H1 (cell line): ENCODE results near the gene SLC34A1. TPM values are rescaled to one million over a fixed set of nuclear protein-coding genes. Genes with fewer than 3 reads are reported as not detected.

Source experiments
- CTCF ChIA-PET: fragments of 300-600 bp; sonication (Branson Sonifier 250); formaldehyde crosslinking; loops from one replicate; lab custom pipeline; 2021; ENCODE audit not compliant: partially characterized antibody; lab: Charles Lee
- POLR2A ChIA-PET: fragments of 300-600 bp; sonication (Branson Sonifier 250); formaldehyde crosslinking; loops from one replicate; lab custom pipeline; 2021; ENCODE audit warnings: inconsistent platforms; ENCODE audit not compliant: partially characterized antibody; lab: Charles Lee
- DNase-seq, 2 experiments: peaks; one replicate each; pipeline versions ENCODE4 v3.0.0 to v3.0.0-alpha.2; 2010 to 2022; ENCODE audit warnings: low spot score in 2 of 2, low read depth in 1 of 2, mixed read lengths in 1 of 2
- FAIRE-seq: peaks from 2 replicates; lab custom pipeline; 2011; peaks lifted over from hg19 to GRCh38; lab: Jason Lieb, UNC
- H2AFZ ChIP-seq: 2 replicates; pipeline ENCODE4 v1.8.1; 2012; ENCODE audit warnings: low read length, inconsistent platforms
- H2AK5ac ChIP-seq: 2 replicates; pipeline ENCODE4 v1.6.1; 2013; ENCODE audit warnings: low read depth, low read length
- H2BK120ac ChIP-seq: replicated peaks from 2 replicates; pipeline ENCODE3; 2013; ENCODE audit warnings: low read depth, low read length, inconsistent platforms
- H2BK12ac ChIP-seq: 2 replicates; pipeline ENCODE4 v1.6.1; 2013; ENCODE audit warnings: low read depth, low read length
- H2BK15ac ChIP-seq: 2 replicates; pipeline ENCODE4 v1.6.1; 2013; ENCODE audit warnings: low read length
- H2BK20ac ChIP-seq: 2 replicates; pipeline ENCODE4 v1.6.1; 2013; ENCODE audit warnings: low read length
- H2BK5ac ChIP-seq: 2 replicates; pipeline ENCODE4 v1.6.1; 2013; ENCODE audit warnings: low read depth, low read length
- H3K14ac ChIP-seq: 2 replicates; pipeline ENCODE4 v1.6.1; 2013; ENCODE audit warnings: inconsistent platforms; ENCODE audit not compliant: insufficient read length
- H3K18ac ChIP-seq: 2 replicates; pipeline ENCODE4 v1.6.1; 2013; ENCODE audit warnings: low read length; ENCODE audit errors: extremely low read depth
- H3K23ac ChIP-seq: 2 replicates; pipeline ENCODE4 v1.6.1; 2013; ENCODE audit warnings: inconsistent platforms; ENCODE audit not compliant: insufficient read length
- H3K23me2 ChIP-seq: 2 replicates; pipeline ENCODE4 v1.6.1; 2013; ENCODE audit warnings: low read depth, low read length
- H3K27ac ChIP-seq: 2 replicates; pipeline ENCODE4 v1.6.1; 2011; ENCODE audit warnings: low read depth, low read length, inconsistent platforms
- H3K27me3 ChIP-seq, 4 experiments: replicated peaks in 1 of 4; 1 replicate in 1 of 4; 2 replicates in 3 of 4; pipeline versions ENCODE4 v1.6.1 to v1.8.1; 2011 to 2013; ENCODE audit warnings: low read length in 3 of 4, mild to moderate bottlenecking in 3 of 4, inconsistent platforms in 2 of 4, mixed read lengths in 2 of 4, moderate library complexity in 1 of 4; ENCODE audit not compliant: control insufficient read depth in 3 of 4, insufficient read depth in 3 of 4; ENCODE audit errors: extremely low read depth in 1 of 4
- H3K36me3 ChIP-seq, 4 experiments: 2 replicates each; pipeline versions ENCODE4 v1.6.1 to v1.8.1; 2011 to 2013; ENCODE audit warnings: mild to moderate bottlenecking in 4 of 4, low read length in 3 of 4, moderate library complexity in 2 of 4, control low read depth in 1 of 4, inconsistent platforms in 1 of 4; ENCODE audit not compliant: insufficient read depth in 4 of 4, control insufficient read depth in 2 of 4
- H3K4ac ChIP-seq: replicated peaks from 2 replicates; pipeline ENCODE3; 2013; ENCODE audit warnings: low read length, low read depth, mixed read lengths, inconsistent platforms; ENCODE audit not compliant: insufficient read length
- H3K4me1 ChIP-seq, 4 experiments: replicated peaks in 1 of 4; 1 replicate in 1 of 4; 2 replicates in 3 of 4; pipeline versions ENCODE4 v1.6.1 to v1.8.1; 2011 to 2013; ENCODE audit warnings: low read length in 3 of 4, inconsistent platforms in 2 of 4, mixed read lengths in 1 of 4; ENCODE audit not compliant: insufficient read depth in 4 of 4, control insufficient read depth in 3 of 4
- H3K4me2 ChIP-seq, 2 experiments: 2 replicates each; pipeline versions ENCODE4 v1.6.1 to v1.8.1; 2011 to 2013; ENCODE audit warnings: low read depth in 2 of 2, low read length in 2 of 2, control low read depth in 1 of 2, inconsistent platforms in 1 of 2, mild to moderate bottlenecking in 1 of 2; ENCODE audit not compliant: insufficient read depth in 1 of 2
- H3K4me3 ChIP-seq, 4 experiments: fragments of 200-600, 300-600 bp in 1 of 4; sonication (generic), shearing (Covaris generic), sonication (Bioruptor Twin) in 1 of 4; 2 replicates each; pipeline versions ENCODE4 v1.5.1 to v1.8.1; 2011 to 2016; ENCODE audit warnings: low read length in 4 of 4, low read depth in 3 of 4, control low read depth in 2 of 4, inconsistent platforms in 2 of 4, mild to moderate bottlenecking in 2 of 4, mixed read lengths in 1 of 4, moderate library complexity in 1 of 4; ENCODE audit not compliant: insufficient read depth in 2 of 4; ENCODE audit errors: extremely low read depth in 1 of 4
- H3K56ac ChIP-seq: replicated peaks from 2 replicates; pipeline ENCODE3; 2013; ENCODE audit warnings: low read depth, mild to moderate bottlenecking, mixed read lengths, low read length, inconsistent platforms; ENCODE audit not compliant: insufficient read length
- H3K79me1 ChIP-seq: 2 replicates; pipeline ENCODE4 v1.6.1; 2013; ENCODE audit warnings: low read depth, low read length, control low read depth
- H3K79me2 ChIP-seq, 2 experiments: 2 replicates each; pipeline versions ENCODE4 v1.6.1 to v1.8.1; 2012 to 2013; ENCODE audit warnings: low read length in 2 of 2, mild to moderate bottlenecking in 2 of 2, inconsistent platforms in 1 of 2; ENCODE audit not compliant: insufficient read depth in 2 of 2, control insufficient read depth in 1 of 2
- H3K9ac ChIP-seq, 4 experiments: replicated peaks in 1 of 4; 1 replicate in 1 of 4; 2 replicates in 3 of 4; pipeline versions ENCODE4 v1.6.1 to v1.8.1; 2011 to 2013; ENCODE audit warnings: low read depth in 3 of 4, low read length in 3 of 4, control low read depth in 2 of 4, mild to moderate bottlenecking in 2 of 4, moderate library complexity in 2 of 4, inconsistent platforms in 1 of 4; ENCODE audit errors: extremely low read depth in 1 of 4
- H3K9me3 ChIP-seq, 2 experiments: 2 replicates each; pipeline versions ENCODE4 v1.6.1 to v1.8.1; 2012 to 2013; ENCODE audit warnings: mild to moderate bottlenecking in 2 of 2, moderate library complexity in 2 of 2, control low read depth in 1 of 2, inconsistent platforms in 1 of 2, low read depth in 1 of 2, low read length in 1 of 2, mixed read lengths in 1 of 2; ENCODE audit not compliant: insufficient read depth in 2 of 2
- H4K20me1 ChIP-seq, 2 experiments: replicated peaks in 1 of 2; 2 replicates each; pipeline versions ENCODE3 to v1.8.1; 2011 to 2013; ENCODE audit warnings: inconsistent platforms in 2 of 2, low read length in 2 of 2, mild to moderate bottlenecking in 1 of 2; ENCODE audit not compliant: insufficient read depth in 2 of 2, control insufficient read depth in 1 of 2
- H4K5ac ChIP-seq: 2 replicates; pipeline ENCODE4 v1.6.1; 2013; ENCODE audit warnings: low read length, low read depth, mixed read lengths, inconsistent platforms; ENCODE audit not compliant: insufficient read length
- H4K8ac ChIP-seq: 2 replicates; pipeline ENCODE4 v1.8.0; 2013; ENCODE audit warnings: mild to moderate bottlenecking, moderate library complexity, low read length, inconsistent platforms; ENCODE audit not compliant: insufficient read depth; ENCODE audit errors: extremely low read depth
- H4K91ac ChIP-seq: replicated peaks from 2 replicates; pipeline ENCODE3; 2013; ENCODE audit warnings: low read length, mixed read lengths, inconsistent platforms; ENCODE audit not compliant: insufficient read length
- CTBP2 ChIP-seq: IDR thresholded peaks from 2 replicates; pipeline ENCODE4 v1.7.0; 2011; ENCODE audit warnings: borderline replicate concordance, mild to moderate bottlenecking, moderate library complexity, mixed read lengths, low read length; ENCODE audit not compliant: insufficient read depth, insufficient read length
- HDAC2 ChIP-seq, 2 experiments: fragments of 300-600 bp in 1 of 2; sonication (generic) in 1 of 2; IDR thresholded peaks; 2 replicates each; pipeline ENCODE4 v1.6.1; 2011 to 2012; ENCODE audit warnings: low read depth in 2 of 2, low read length in 2 of 2, mild to moderate bottlenecking in 2 of 2, moderate library complexity in 2 of 2, borderline replicate concordance in 1 of 2, inconsistent platforms in 1 of 2
- HDAC6 ChIP-seq: IDR thresholded peaks from one replicate; pipeline ENCODE4 v1.7.1; 2012; ENCODE audit warnings: low read depth, mild to moderate bottlenecking, inconsistent platforms, low read length, moderate library complexity
- KDM4A ChIP-seq: IDR thresholded peaks from one replicate; pipeline ENCODE4 v1.7.1; 2012; ENCODE audit warnings: low read depth, mild to moderate bottlenecking, moderate library complexity, low read length, inconsistent platforms; ENCODE audit not compliant: severe bottlenecking
- POLR2A ChIP-seq, 2 experiments: IDR thresholded peaks; 1 replicate in 1 of 2; 2 replicates in 1 of 2; pipeline ENCODE4 v1.6.1; 2011; ENCODE audit warnings: low read depth in 2 of 2, low read length in 2 of 2, mild to moderate bottlenecking in 2 of 2; ENCODE audit errors: control extremely low read depth in 1 of 2
- SIRT6 ChIP-seq: IDR thresholded peaks from one replicate; pipeline ENCODE4 v1.7.1; 2012; ENCODE audit warnings: low read length, inconsistent platforms
- SRF ChIP-seq: IDR thresholded peaks from 2 replicates; pipeline ENCODE4 v1.6.1; 2011; ENCODE audit warnings: mild to moderate bottlenecking, low read depth, low read length, moderate library complexity
- whole genome bisulfite sequencing, 2 experiments: shearing (Covaris generic) in 1 of 2; methylation state at CpG; one replicate each; pipeline versions ENCODE4 v1.1.6 to v1.1.7; 2013 to 2015; ENCODE audit warnings: low lambda C conversion rate in 2 of 2, mixed read lengths in 2 of 2, inconsistent platforms in 1 of 2, low coverage in 1 of 2, missing lambda C conversion rate in 1 of 2; ENCODE audit not compliant: insufficient replicate concordance in 2 of 2, insufficient coverage in 1 of 2, insufficient read length in 1 of 2; ENCODE audit errors: extremely low coverage in 1 of 2, missing lambda C conversion rate in 1 of 2; 5-methylcytosine and 5-hydroxymethylcytosine counted together
- polyA plus RNA-seq, 7 experiments: library from polyadenylated mRNA; depleted of rRNA in 3 of 7; stranded (reverse) in 5 of 7; unstranded in 2 of 7; fragments of >200 nt in 5 of 7; fragments of 200-250 nt in 2 of 7; gene quantifications; 1 replicate in 5 of 7; 2 replicates in 1 of 7; 4 replicates in 1 of 7; pipeline versions ENCODE4 v1.2.1 to v1.2.3, GENCODE V29; 2011 to 2013; ENCODE audit warnings: missing spikeins in 2 of 7, mixed read lengths in 2 of 7
- total RNA-seq: library from RNA; stranded (reverse); fragmentation: NEBNext Ultra II Directional; extraction: Animal tissue kit (Norgen Biotek cat#: 25700); gene quantifications from 2 replicates; pipeline ENCODE4 v1.2.1, GENCODE V29; 2021

The SLC34A1 gene
- total and polyA plus RNA-seq, 2 of the 8 experiments (the other 6 are each of a cell fraction or from before 2014, with no cell fraction given), result not detected

DNA sequence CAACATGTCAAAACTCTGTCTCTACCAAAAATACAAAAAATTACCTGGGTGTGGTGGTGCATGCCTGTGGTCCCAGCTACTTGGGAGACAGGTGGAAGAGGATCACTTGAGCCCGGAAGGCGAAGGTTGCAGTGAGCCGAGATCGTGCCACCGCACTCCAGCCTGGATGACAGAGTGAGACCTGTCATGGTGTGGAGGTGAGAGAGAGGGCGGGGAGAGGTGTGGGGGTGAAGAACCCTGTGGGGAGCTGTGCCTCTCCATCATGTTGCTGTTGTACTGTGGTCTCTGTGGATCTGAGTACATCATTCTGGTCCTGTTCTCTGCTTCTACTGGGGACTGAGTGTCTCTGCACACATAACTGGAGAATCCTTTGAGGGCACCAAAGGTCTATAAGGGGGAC is 11.3 kb upstream of the SLC34A1 start:
- H3K4me2 ChIP-seq, result no peak overlapping the region; a peak in 1 of 4 replicates
- H2BK15ac ChIP-seq, result no peak overlapping the region
- no peak overlapping the region for H2AFZ ChIP-seq
- no peak overlapping the region for H4K91ac ChIP-seq
- no peaks in the 10 kb centered on the region for H3K9me3 ChIP-seq
- H3K27me3 ChIP-seq, result peaks cover 1 to 7% (median 5%) of the 10 kb centered on the region in 4 experiments; a peak in 4 of 7 replicates
- no peak overlapping the region for H2BK20ac ChIP-seq
- no peak overlapping the region for H3K14ac ChIP-seq
- H3K23me2 ChIP-seq, result peaks cover 6% of the 10 kb centered on the region; the same call in 1 of the 2 replicates
- CTCF ChIA-PET, result interaction anchor here (0.7 to 16.9 kb wide), 10 partner anchors 16 to 129 kb away, joined by 3 to 363 read pairs (median 38); partner anchors contain the start of genes LMAN2, MXD3, PFN3 and PRR7
- no peak overlapping the region for H3K27ac ChIP-seq
- H3K18ac ChIP-seq, result no peak overlapping the region
- WGBS, 2 experiments, result 86% methylated on average over 6 of the region's 6 CpGs; no CpG with 5 or more reads in 1 of the 2 experiments
- H3K56ac ChIP-seq, result no peak overlapping the region
- H3K9ac ChIP-seq, result no peak overlapping the region
- peaks cover 5 to 29% (median 18%) of the 10 kb centered on the region in 4 experiments for H3K4me1 ChIP-seq
- no peak overlapping the region for H4K8ac ChIP-seq
- no peak overlapping the region for H2BK120ac ChIP-seq
- no peaks in the 10 kb centered on the region for H3K36me3 ChIP-seq
- no peaks in the 10 kb centered on the region for H3K79me2 ChIP-seq
- no peak overlapping the region for H2BK5ac ChIP-seq
- DNase-seq (no peak), FAIRE-seq (no peak)
- no peak overlapping the region for H3K4ac ChIP-seq
- H2AK5ac ChIP-seq, result no peak overlapping the region
- no peak overlapping the region for H4K5ac ChIP-seq
- no peak overlapping the region for H3K23ac ChIP-seq
- peaks cover 0 to 8% of the 10 kb centered on the region in 2 experiments for H4K20me1 ChIP-seq
- no peak overlapping the region for H3K4me3 ChIP-seq
- POLR2A ChIA-PET, result interaction anchor here (1.0 to 4.4 kb wide), 11 partner anchors 9 to 124 kb away, joined by 3 to 18 read pairs (median 6); partner anchors contain the start of genes LMAN2 and PDLIM7
- H3K79me1 ChIP-seq, result peaks cover 7% of the 10 kb centered on the region; the same call in 1 of the 2 replicates
- no peak overlapping the region for H2BK12ac ChIP-seq
- TF ChIP-seq HDAC6, result no peak
- TF ChIP-seq SIRT6, result no peak
- TF ChIP-seq KDM4A, result no peak
- no peak for TF ChIP-seq CTBP2
- no peak for TF ChIP-seq SRF
- no peak for TF ChIP-seq HDAC2 (IDR thresholded peaks at IDR 0.05; ENCODE audit: borderline replicate concordance in 1 of 2, low read depth in 2 of 2, low read length in 2 of 2)
- no peak for TF ChIP-seq POLR2A (IDR thresholded peaks at IDR 0.05; ENCODE audit: control extremely low read depth in 1 of 2, low read depth in 2 of 2, low read length in 2 of 2)
